ENCODE results near the gene BST1. TPM values are rescaled to one million over a fixed set of nuclear protein-coding genes. Genes with fewer than 3 reads are reported as not detected.
A peak's percentile ranks its signal among the peaks of the same experiment; 100 is the strongest.
"Not testable (repeated sequence)": the region's sequence is repeated elsewhere in the genome, so short reads cannot be mapped to it uniquely, and the experiment has no call there.

The BST1 gene
- total and polyA plus RNA-seq, 10 donors: 3.8 to 54.3 (median 15.4) TPM

DNA sequence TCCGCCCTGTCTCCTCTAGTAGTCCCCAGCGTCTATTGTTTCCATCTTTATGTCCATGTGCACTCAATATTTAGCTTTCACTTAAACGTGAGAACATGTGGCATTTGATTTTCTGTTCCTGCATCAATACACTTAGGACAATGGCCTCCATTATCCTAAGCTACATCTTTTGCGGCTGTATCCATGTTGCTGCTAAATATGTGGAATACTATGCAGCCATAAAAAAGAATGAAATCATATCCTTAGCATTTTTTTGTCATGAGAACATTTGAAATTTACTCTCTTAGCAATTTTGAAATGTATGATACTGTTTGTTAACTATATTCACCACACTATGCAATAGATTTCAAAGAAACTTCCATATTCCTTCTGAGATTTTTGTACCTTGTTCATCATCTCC, 55.4 kb downstream of the BST1 start:
- DNase-seq: no peak
- no peaks in the 10 kb centered on the region for H3K36me3 ChIP-seq
- H3K9me3 ChIP-seq: no peaks in the 10 kb centered on the region
- H3K27me3 ChIP-seq (replicated peaks in 1 of 7): no peaks in the 10 kb centered on the region
- intact Hi-C loops (cut with DNase I; ENCODE audit: low total_unique reads): no loop called here
- WGBS, 5 donors: 94 to 99% (median 96%) methylated on average over 4 of the region's 4 CpGs
- no peak overlapping the region for H3K27ac ChIP-seq
- peaks cover 21 to 63% (median 43%) of the 10 kb centered on the region in 6 donors for H3K4me1 ChIP-seq
- TF ChIP-seq POLR2A (IDR thresholded peaks at IDR 0.05) (no peak), POLR2AphosphoS5 (IDR thresholded peaks at IDR 0.05) (no peak)
- TF ChIP-seq, protein P1, sequence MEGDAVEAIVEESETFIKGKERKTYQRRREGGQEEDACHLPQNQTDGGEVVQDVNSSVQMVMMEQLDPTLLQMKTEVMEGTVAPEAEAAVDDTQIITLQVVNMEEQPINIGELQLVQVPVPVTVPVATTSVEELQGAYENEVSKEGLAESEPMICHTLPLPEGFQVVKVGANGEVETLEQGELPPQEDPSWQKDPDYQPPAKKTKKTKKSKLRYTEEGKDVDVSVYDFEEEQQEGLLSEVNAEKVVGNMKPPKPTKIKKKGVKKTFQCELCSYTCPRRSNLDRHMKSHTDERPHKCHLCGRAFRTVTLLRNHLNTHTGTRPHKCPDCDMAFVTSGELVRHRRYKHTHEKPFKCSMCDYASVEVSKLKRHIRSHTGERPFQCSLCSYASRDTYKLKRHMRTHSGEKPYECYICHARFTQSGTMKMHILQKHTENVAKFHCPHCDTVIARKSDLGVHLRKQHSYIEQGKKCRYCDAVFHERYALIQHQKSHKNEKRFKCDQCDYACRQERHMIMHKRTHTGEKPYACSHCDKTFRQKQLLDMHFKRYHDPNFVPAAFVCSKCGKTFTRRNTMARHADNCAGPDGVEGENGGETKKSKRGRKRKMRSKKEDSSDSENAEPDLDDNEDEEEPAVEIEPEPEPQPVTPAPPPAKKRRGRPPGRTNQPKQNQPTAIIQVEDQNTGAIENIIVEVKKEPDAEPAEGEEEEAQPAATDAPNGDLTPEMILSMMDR (IDR thresholded peaks at IDR 0.05 in 8 of 11, conservative IDR thresholded peaks at IDR 0.05 in 3 of 11): no peak
- H3K4me3 ChIP-seq: no peak overlapping the region

DNA sequence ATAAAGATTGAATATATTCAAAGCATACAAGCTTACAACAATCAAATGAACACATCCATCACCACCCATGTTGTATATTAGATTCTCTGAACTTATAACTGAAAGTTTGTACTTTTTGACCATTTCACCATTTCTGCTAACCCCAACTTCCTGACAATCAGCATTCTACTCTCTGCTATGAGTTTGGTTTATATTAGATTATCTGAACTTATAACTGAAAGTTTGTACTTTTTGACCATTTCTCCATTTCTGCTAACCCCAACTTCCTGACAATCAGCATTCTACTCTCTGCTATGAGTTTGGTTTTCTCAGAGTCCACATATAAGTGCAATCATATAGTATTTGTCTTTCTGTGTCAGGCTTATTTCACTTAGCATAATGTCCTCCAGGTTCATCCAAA, 59.6 kb downstream of the BST1 start:
- H3K9me3 ChIP-seq; intact Hi-C loops (cut with DNase I; ENCODE audit: low total_unique reads); H3K4me3 ChIP-seq; H3K27ac ChIP-seq; H3K27me3 ChIP-seq (replicated peaks in 1 of 7); H3K36me3 ChIP-seq; DNase-seq: not testable (repeated sequence)
- H3K4me1 ChIP-seq: peaks cover 10 to 46% (median 23%) of the 10 kb centered on the region in 6 donors

DNA sequence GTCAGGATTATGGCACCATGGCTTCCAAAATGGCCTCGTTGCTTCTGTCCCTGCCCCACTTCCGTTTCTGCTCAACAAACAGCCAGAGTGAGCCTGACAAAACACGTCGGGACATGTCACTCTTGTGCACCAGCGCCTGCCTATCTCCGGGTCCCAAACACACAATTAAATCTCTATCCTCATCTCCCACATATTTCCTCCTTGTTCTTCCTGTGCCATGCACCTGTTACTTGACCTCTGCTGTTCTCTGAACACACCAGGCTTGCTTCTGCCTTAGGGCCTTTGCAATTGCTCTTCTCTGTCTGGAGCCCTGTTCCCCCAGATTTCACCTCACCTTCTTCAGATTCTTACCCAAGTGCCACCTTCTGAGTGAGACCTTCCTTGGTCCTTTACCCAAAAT, 62.5 kb downstream of the BST1 start:
- Histone ChIP-seq H3K4me3 (no peak overlapping the region), H3K9me3 (no peaks in the 10 kb centered on the region), H3K4me1 (peaks cover 9 to 49% (median 20%) of the 10 kb centered on the region in 6 donors), H3K27me3 (replicated peaks in 1 of 7) (no peaks in the 10 kb centered on the region), H3K27ac (peak overlapping the region in 5 of 8 donors; percentile 16 to 59 (median 40)), H3K36me3 (no peaks in the 10 kb centered on the region)
- WGBS, 5 donors: 24 to 38% (median 29%) methylated on average over 6 of the region's 6 CpGs
- TF ChIP-seq POLR2AphosphoS5 (IDR thresholded peaks at IDR 0.05) (no peak), POLR2A (IDR thresholded peaks at IDR 0.05) (no peak)
- TF ChIP-seq, protein P1 (IDR thresholded peaks at IDR 0.05 in 8 of 11, conservative IDR thresholded peaks at IDR 0.05 in 3 of 11): no peak
- intact Hi-C loops (cut with DNase I; ENCODE audit: low total_unique reads): no loop called here
- DNase-seq: no peak

DNA sequence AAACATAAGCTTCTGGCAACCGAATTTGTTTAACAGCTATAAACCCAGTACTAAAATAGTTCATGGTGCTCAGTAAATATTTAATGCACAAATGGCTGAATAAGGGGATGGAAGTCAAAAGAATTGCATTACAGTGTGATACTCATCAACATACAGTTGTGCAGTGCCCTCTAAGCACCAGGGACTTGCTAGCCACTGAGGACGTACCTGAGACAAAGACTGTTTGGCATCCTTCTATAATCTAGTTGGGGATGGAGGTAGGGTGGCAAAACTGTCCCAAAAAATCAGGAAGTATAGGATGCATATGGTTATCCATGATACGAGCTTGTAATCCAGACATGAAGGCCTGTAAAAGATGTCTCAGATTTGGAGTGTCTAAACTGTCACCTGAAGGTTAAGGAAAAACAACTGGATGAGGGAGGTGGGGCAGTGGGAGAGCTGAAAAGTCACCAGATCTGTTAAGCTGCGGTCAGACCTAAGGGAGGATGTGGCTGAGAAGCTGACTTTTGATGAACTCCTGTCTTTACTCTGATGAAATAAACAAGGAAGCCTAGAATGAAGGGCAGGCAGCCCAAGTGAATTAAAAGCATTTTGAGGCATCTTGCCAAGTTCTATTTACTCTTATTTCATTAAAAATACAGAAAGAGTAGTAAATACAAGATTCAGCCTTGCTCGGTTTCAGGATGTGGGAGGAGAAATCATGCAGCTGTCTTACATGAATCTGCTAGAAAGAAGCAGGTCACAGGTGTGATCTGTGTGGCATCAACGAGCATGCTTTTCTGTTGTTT, 63.2 kb downstream of the BST1 start:
- H3K27ac ChIP-seq: peak overlapping the region in 7 of 8 donors; percentile 16 to 59 (median 40)
- DNase-seq: no peak
- WGBS, 5 donors: 12 to 19% (median 19%) methylated on average over 6 of the region's 6 CpGs
- intact Hi-C loops (cut with DNase I; ENCODE audit: low total_unique reads): no loop called here
- peaks cover 9 to 50% (median 22%) of the 10 kb centered on the region in 6 donors for H3K4me1 ChIP-seq
- no peak overlapping the region for H3K4me3 ChIP-seq
- no peaks in the 10 kb centered on the region for H3K36me3 ChIP-seq
- no peaks in the 10 kb centered on the region for H3K27me3 ChIP-seq (replicated peaks in 1 of 7)
- no peaks in the 10 kb centered on the region for H3K9me3 ChIP-seq
- TF ChIP-seq POLR2A (IDR thresholded peaks at IDR 0.05): no peak
- no peak for TF ChIP-seq POLR2AphosphoS5 (IDR thresholded peaks at IDR 0.05)
- TF ChIP-seq, protein P1 (IDR thresholded peaks at IDR 0.05 in 8 of 11, conservative IDR thresholded peaks at IDR 0.05 in 3 of 11): no peak

All from spleen (tissue), 11 donors.